Neuron (in vitro differentiated cells): ENCODE measurements around the gene EXD3.
A peak's percentile ranks its signal among the peaks of the same experiment; 100 is the strongest.
"Not testable (repeated sequence)": the region's sequence is repeated elsewhere in the genome, so short reads cannot be mapped to it uniquely, and the experiment has no call there.

Experiments used
- H2AFZ ChIP-seq: one replicate; pipeline ENCODE4 v1.6.1; 2013; ENCODE audit warnings: low read depth, mild to moderate bottlenecking, inconsistent platforms, low read length, moderate library complexity
- H3K27me3 ChIP-seq: one replicate; pipeline ENCODE4 v1.6.1; 2013; ENCODE audit warnings: low read length; ENCODE audit not compliant: insufficient read depth
- H3K36me3 ChIP-seq: one replicate; pipeline ENCODE4 v1.6.1; 2013; ENCODE audit warnings: low read length; ENCODE audit not compliant: insufficient read depth
- H3K4me1 ChIP-seq: one replicate; pipeline ENCODE4 v1.6.1; 2013; ENCODE audit warnings: low read length; ENCODE audit not compliant: insufficient read depth
- H3K4me3 ChIP-seq: 2 replicates; pipeline ENCODE4 v1.5.1; 2013; ENCODE audit warnings: mild to moderate bottlenecking, low read length, moderate library complexity
- H3K9me3 ChIP-seq: one replicate; pipeline ENCODE4 v1.6.1; 2013; ENCODE audit warnings: low read length

The EXD3 gene, protein sequence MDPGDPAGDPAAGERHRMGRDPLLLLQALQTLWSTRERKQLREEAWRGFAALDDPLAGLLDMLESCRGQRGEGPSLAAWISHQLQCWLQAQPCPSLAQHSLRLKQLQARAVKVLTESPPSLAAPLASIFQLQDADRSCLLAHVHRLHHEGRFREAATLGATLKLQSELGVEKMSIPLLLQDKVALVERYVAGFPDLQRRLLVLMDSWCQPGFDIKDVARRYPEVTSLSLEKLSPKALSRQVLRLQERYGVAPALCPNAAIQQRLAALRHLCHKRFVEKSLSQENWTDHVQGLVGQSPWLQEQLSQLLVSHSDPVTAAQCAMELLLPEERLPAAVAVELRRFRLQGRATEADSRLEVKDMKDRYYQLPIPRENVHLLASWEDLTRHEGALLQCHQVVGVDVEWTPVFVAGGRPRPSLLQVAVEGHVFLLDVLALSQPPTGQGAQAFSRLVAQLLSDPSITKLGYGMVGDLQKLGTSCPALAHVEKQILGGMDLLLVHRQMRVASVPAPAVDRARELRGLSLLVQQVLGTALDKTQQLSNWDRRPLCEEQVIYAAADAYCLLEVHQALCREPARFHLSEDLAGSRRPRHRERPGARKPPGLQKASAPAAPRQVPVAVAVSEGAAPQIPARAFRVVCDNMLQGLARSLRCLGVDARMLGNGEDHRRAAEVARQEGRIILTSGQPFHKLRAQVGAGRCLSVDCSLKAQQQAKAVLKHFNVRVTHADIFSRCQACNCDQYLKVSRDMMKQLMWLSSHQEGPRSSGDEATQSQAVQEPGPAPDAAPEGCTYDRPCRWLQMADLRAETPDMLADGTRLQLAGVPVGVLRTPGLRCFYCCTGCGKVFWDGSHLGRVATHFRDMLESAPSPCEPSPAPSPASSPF

DNA sequence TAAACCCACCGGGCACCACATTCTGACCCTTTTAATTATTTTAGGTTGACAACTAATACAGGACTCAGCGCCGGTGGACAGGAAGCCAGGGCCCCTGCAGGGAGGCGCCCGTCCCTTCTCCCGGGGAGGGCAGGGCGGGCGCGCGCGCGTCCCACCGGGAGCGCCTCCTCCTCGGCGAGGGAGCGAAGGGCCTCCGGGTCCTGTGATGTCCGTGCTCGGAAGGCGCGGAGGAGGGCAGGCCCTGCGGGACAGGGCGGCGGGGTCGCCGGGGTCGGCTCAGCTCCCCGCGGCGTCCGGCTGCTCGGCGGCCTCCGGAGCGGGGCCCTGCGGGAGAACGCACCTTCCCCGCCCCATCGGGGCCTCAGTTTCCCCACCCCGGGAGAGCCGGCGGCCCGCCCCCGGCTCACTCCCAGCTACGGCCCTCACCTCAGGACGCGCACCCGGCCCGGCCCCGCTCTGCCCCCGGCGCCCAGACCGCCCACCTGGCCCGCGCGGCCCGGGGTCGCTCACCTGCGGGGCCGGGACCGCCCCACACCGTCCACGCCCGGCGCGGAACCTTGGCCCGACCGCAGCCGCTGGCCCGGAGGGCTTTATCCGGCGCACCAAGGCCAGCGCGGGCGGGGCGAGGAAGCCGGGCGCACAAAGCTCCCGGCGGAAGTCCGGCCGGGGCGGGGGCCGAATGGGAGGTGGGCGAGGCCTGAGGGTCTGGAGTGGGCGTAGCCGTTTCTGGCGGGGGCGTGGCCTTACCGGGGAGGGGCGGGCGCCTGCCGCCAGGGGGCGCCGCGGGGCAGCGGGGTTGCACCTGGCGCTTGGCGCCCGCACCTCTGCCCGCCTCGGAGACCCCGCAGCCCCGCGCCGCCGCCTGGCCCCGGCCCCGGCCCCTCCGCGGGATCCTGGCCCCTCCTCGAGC lies at the start of gene EXD3, which contains the start of gene NOXA1:
TSS of gene EXD3 (minus strand) at position 559 of the 910 bp plus-strand sequence. CDS start 27,805 bp downstream, outside the sequence.
TSS of gene NOXA1 (plus strand) at position 790 of the 910 bp plus-strand sequence. CDS start 137 bp downstream, outside the sequence.
- H3K4me1 ChIP-seq, result peaks cover 11% of the 10 kb centered on the region
- H3K27me3 ChIP-seq, result no peaks in the 10 kb centered on the region
- peak within 1 kb of the TSS; percentile 95 for H2AFZ ChIP-seq
- H3K9me3 ChIP-seq, result no peaks in the 10 kb centered on the region
- no peaks in the 10 kb centered on the region for H3K36me3 ChIP-seq
- peak within 1 kb of the TSS; percentile 66 for H3K4me3 ChIP-seq

DNA sequence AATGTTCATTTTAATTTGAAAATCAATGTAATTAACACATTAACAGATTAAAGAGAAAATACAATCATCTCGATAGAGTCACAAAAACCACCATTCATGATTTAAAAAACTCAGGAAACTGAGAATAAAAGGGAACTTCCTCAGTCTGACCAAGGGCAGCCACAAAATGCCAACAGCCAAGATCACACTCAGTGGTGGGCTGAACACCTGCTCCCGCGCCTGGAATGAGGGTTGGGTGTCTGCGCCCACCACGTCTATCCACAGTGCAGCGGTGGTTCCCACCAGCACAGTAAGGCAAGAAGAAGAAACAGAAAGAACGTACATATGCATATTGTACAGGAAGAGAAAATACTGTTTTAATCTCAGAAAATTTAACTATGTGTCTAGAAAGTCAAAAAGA lies 47.8 kb upstream of the EXD3 start:
- no peaks in the 10 kb centered on the region for H3K36me3 ChIP-seq
- no peak overlapping the region for H3K4me3 ChIP-seq
- H3K9me3 ChIP-seq, result no peaks in the 10 kb centered on the region
- no peaks in the 10 kb centered on the region for H3K4me1 ChIP-seq
- H3K27me3 ChIP-seq, result no peaks in the 10 kb centered on the region
- H2AFZ ChIP-seq, result no peak overlapping the region

DNA sequence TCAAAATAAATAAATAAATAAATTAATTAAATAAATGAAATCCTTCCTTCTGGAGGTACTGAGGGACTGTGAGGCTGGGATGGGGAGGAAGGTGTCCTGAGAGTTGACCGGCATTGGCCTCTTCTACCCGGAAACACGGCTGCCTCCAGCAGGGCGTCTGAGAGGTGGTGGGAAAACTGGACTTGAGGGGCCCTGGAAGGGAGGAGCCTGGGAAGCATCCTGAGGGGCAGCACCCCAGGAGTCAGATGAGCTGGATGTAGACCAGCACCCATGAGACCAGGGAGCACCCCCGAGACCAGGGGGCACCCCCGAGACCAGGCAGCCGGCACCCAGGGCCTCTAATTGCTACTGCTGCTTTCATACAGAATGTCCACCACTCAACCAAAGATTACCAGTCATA lies 44.9 kb upstream of the EXD3 start:
- H3K4me1 ChIP-seq, result no peaks in the 10 kb centered on the region
- no peaks in the 10 kb centered on the region for H3K27me3 ChIP-seq
- H2AFZ ChIP-seq, result no peak overlapping the region
- peaks cover 2% of the 10 kb centered on the region for H3K9me3 ChIP-seq
- H3K36me3 ChIP-seq, result no peaks in the 10 kb centered on the region
- H3K4me3 ChIP-seq, result no peak overlapping the region

DNA sequence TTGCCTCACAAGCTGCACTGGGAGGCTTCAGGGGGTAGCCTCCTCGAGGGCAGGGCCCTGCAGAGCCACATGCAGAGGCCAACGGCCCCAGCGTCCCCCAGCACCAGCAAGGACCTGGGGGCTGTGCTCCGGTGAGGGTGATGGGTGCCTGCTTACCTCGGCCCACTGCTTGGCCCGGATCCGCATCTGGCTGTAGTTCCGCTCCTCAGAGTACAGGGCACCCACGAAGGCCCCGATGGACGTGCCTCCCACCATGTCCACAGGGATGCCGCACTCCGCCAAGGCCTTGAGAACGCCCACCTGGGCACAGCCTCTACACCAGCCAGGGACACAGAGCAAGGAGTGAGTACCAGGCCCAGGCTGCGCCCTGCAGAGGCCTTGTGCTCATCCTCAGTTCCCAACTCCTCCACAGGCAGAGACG lies 44.2 kb upstream of the EXD3 start:
- no peak overlapping the region for H2AFZ ChIP-seq
- H3K4me3 ChIP-seq, result no peak overlapping the region
- no peaks in the 10 kb centered on the region for H3K4me1 ChIP-seq
- H3K27me3 ChIP-seq, result no peaks in the 10 kb centered on the region
- no peaks in the 10 kb centered on the region for H3K36me3 ChIP-seq
- H3K9me3 ChIP-seq, result peaks cover 2% of the 10 kb centered on the region

DNA sequence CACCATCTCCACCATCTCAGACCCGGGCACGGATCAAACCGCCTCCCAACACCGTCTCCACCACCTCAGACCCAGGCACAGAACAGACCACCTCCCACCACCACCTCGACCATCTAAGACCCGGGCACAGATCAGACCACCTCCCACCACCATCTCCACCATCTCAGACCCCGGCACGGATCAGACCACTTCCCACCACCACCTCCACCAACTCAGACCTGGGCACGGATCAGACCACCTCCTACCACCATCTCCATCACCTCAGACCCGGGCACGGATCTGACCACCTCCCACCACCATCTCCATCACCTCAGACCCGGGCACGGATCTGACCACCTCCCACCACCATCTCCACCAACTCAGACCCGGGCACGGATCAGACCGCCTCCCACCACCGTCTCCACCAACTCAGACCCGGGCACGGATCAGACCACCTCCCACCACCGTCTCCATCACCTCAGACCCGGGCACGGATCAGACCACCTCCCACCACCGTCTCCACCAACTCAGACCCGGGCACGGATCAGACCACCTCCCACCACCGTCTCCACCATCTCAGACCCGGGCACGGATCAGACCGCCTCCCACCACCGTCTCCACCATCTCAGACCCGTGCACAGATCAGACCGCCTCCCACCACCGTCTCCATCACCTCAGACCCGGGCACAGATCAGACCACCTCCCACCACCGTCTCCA lies 43.6 kb upstream of the EXD3 start:
- not testable (repeated sequence) for H3K27me3 ChIP-seq, H3K4me1 ChIP-seq, H2AFZ ChIP-seq, H3K9me3 ChIP-seq, H3K4me3 ChIP-seq, H3K36me3 ChIP-seq

GRCh38 chr9:137465720-137466388 lies 42.9 kb upstream of the EXD3 start:
- no peaks in the 10 kb centered on the region for H3K36me3 ChIP-seq
- H3K9me3 ChIP-seq, result peaks cover 2% of the 10 kb centered on the region
- H2AFZ ChIP-seq, result no peak overlapping the region
- no peaks in the 10 kb centered on the region for H3K4me1 ChIP-seq
- H3K4me3 ChIP-seq, result no peak overlapping the region
- no peaks in the 10 kb centered on the region for H3K27me3 ChIP-seq

DNA sequence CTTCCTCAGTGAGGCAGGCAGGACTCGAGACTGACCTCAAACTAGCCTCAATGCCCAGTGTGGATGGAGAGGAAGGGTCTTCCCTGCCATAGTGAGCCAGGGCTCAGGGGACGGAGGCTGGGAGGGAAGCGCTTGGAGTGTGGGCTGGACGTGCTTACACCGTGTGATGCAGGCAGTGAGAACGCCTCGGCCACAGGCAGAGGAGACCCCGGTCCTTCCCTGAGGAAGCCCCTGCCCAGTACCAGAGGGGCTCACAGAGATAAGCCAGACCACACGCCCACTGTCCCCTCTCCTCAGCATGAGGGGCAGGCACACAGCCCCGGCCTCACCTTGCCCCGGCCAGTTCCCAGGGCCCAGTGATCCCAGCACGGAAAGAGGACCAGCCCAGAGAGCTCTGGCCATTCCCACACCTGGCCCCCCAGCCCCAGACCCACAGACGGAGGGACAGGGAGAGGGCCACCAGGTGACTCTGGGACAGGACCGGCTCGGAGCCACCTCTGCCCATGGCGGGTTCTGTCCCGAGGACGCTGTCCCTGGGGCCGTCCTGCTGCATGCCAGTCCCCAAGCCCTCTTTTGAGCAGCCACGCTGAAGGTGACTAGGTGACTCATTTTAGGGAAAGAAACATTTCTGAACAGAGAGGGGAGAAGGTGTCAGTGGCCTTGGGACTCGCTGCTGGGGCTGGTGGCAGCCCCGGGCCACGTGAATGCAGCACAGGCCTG lies 42.2 kb upstream of the EXD3 start:
- H3K27me3 ChIP-seq, result no peaks in the 10 kb centered on the region
- no peak overlapping the region for H2AFZ ChIP-seq

DNA sequence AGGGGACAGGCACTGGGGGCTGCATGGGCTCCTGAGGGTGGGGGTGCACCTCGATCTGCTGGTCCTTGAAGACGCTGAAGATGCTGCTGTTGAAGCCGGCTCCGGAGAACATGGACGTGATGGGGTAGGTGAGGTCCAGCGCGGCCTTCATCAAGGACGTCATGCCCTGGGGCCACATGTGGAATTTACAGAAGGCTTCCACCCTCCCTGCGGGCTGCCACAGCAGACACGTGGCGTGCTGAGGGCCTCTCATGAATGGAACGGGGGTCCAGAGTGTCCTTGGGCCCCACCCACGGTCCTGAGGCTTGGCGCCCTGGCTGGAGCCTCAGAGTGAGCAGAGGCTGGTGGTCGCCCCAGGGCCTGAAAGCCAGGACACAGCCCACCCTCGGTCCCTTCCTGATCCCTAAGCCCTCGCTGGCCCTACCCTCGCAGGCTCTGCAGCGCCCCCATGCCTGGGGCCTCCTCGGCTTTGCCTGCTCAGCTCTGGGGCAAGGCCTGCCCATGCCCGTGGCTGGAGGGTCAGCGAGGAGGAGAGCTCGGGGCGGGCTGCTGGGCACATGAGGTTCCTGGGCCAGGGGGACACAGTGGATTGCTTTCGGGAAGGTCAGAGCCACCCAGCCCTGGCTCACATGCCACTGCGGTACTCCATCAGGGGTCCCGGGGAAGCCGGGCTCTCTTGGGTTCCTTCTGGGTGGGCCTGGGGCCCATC lies 41.5 kb upstream of the EXD3 start:
- no peak overlapping the region for H2AFZ ChIP-seq
- no peaks in the 10 kb centered on the region for H3K36me3 ChIP-seq
- peaks cover 5% of the 10 kb centered on the region for H3K4me1 ChIP-seq
- no peaks in the 10 kb centered on the region for H3K27me3 ChIP-seq
- H3K4me3 ChIP-seq, result no peak overlapping the region
- peaks cover 2% of the 10 kb centered on the region for H3K9me3 ChIP-seq

More for the DNA sequence above, 42.2 kb upstream of the EXD3 start:
- no peak overlapping the region for H3K4me3 ChIP-seq
- no peaks in the 10 kb centered on the region for H3K36me3 ChIP-seq
- H3K4me1 ChIP-seq, result no peaks in the 10 kb centered on the region
- peaks cover 2% of the 10 kb centered on the region for H3K9me3 ChIP-seq

DNA sequence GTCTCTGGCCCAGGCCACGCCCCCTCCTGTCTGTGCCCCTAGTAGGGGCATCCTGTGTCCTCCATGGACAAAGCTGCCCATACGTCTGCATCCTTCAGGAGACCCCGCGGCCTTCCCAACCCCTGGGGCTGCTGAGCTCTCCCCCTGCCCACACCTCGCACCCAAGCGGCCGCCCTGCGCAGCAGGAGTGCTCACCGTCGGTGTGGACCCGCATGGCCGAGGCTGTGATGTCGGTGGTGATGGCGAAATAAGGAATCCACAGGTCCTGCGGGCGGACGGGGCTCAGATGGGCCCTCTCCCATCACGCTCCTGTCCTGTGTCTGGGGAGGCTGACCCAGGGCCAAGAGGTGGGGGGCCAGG lies 40.9 kb upstream of the EXD3 start:
- Histone ChIP-seq H3K27me3 (no peaks in the 10 kb centered on the region), H3K4me3 (no peak overlapping the region), H2AFZ (no peak overlapping the region), H3K4me1 (peaks cover 6% of the 10 kb centered on the region), H3K36me3 (no peaks in the 10 kb centered on the region), H3K9me3 (peaks cover 2% of the 10 kb centered on the region)

- Histone ChIP-seq H3K27me3 (no peaks in the 10 kb centered on the region), H3K9me3 (peaks cover 2% of the 10 kb centered on the region), H3K4me1 (peaks cover 8% of the 10 kb centered on the region), H3K36me3 (no peaks in the 10 kb centered on the region), H2AFZ (no peak overlapping the region), H3K4me3 (no peak overlapping the region)
Measured at GRCh38 chr9:137462986-137463930, 40.3 kb upstream of the EXD3 start.
